Subcutaneous adipose tissue (tissue), 4 donors: ENCODE data around the gene FKBP10. TPM values are rescaled to one million over a fixed set of nuclear protein-coding genes. Genes with fewer than 3 reads are reported as not detected.

Experiments
- total RNA-seq, 4 donors: library from RNA; depleted of rRNA; stranded (reverse); fragments of >200 nt; gene quantifications; one replicate each; pipeline ENCODE4 v1.1.0, GENCODE V29; 2016
- TF ChIP-seq, protein P1 (sequence below): fragments of 450-650 bp; IDR thresholded peaks from one replicate; pipeline ENCODE4 v1.5.1; 2016; ENCODE audit warnings: low read depth, mild to moderate bottlenecking, control low read depth, antibody characterized with exemption, moderate library complexity

Gene FKBP10
- total RNA-seq, 4 donors from 2014 or later: 13.7 to 34.8 (median 23.1) TPM

- TF ChIP-seq, protein P1, sequence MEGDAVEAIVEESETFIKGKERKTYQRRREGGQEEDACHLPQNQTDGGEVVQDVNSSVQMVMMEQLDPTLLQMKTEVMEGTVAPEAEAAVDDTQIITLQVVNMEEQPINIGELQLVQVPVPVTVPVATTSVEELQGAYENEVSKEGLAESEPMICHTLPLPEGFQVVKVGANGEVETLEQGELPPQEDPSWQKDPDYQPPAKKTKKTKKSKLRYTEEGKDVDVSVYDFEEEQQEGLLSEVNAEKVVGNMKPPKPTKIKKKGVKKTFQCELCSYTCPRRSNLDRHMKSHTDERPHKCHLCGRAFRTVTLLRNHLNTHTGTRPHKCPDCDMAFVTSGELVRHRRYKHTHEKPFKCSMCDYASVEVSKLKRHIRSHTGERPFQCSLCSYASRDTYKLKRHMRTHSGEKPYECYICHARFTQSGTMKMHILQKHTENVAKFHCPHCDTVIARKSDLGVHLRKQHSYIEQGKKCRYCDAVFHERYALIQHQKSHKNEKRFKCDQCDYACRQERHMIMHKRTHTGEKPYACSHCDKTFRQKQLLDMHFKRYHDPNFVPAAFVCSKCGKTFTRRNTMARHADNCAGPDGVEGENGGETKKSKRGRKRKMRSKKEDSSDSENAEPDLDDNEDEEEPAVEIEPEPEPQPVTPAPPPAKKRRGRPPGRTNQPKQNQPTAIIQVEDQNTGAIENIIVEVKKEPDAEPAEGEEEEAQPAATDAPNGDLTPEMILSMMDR: no peak
Observed at GRCh38 chr17:41848788-41849187, 36.0 kb downstream of the FKBP10 start.

- TF ChIP-seq, protein P1: no peak
Observed at GRCh38 chr17:41849251-41849990, 36.6 kb downstream of the FKBP10 start.

- TF ChIP-seq, protein P1: no peak
Observed at GRCh38 chr17:41860254-41860931, 47.6 kb downstream of the FKBP10 start.

DNA sequence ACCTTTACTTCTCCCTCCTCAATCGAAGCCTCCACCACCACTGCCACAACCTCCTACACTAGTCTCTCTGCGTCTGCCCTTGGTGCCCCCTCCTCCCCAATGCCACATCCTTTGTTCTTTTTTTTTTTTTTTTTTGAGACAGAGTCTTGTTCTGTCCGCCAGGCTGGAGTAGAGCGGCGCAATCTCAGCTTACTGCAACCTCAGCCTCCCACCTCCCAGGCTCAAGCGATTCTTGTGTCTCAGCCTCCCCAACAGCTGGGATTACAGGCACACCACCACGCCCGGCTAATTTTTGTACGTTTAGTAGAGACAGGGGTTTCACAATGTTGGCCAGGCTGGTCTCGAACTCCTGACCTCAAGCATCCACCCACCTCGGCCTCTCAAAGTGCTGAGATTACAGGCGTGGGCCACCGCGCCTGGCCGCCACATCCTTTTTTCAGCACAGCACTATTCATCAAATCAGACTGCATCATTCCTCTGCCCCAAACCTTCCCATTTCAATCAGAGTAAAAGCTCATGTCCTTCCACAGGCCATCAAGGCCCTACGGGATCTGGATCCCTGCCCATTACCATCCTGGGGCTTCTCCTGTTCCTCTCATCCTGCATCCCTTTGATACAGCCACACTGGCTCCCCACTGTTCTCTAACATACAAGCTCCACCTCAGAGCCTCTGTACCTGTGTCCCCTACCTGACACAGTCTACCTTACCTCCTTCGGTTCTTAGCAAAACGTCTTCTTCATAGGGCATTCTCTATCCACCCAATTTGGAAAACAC is 50.5 kb downstream of the FKBP10 start:
- TF ChIP-seq, protein P1: no peak

- TF ChIP-seq, protein P1: no peak
Observed at GRCh38 chr17:41864498-41864835, 51.7 kb downstream of the FKBP10 start.

DNA sequence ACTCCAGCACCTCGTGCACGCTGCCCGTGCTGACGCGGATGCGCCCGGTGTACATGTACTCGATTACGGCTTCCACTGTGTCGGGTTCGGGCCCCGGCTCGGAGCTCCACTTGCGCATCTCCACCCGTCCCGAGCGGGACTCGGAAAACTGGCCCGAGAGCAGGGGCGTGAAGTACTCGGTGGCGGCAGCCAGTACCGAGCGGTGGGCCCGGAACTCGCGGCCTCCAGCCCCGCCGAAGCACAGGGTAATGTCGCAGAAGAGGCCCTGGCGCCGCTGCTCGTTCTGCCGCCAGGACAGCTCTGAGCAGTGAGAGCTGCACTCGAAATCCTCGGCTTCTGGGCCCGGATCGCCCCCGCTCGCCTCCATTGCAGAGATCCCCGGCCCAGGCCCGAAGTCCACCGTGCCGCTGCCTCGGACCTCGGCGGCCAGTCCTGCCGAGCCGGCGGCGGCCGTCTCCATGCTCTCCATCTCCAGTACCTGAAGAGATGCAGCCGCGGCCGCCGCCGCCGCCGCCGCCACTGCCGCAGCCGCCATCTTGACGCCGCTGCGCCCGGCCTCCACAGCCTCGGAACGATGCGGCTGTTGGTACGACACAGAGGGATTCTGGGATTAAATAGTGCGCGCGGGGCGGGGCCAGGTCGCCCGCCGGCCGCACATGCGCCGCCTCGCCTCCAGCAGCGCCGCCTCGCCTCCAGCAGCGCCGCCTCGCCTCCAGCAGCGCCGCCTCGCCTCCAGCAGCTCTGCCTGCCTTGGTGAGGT is 52.2 kb downstream of the FKBP10 start, which contains the start of gene KLHL11:
Gene KLHL11, minus strand, starts transcription at position 588 of the 760 bp plus-strand sequence. Its CDS starts 53 bp downstream, at position 535.
- TF ChIP-seq, protein P1: no peak
